Measurements from ENCODE around the gene AGAP1. TPM values are rescaled to one million over a fixed set of nuclear protein-coding genes. Genes with fewer than 3 reads are reported as not detected.
"Not testable (repeated sequence)": the region's sequence is repeated elsewhere in the genome, so short reads cannot be mapped to it uniquely, and the experiment has no call there.

AGAP1 gene
- polyA plus RNA-seq, 2 of the 4 experiments (the other 2 are of a cell fraction) = 20.2 to 21.9 TPM

DNA sequence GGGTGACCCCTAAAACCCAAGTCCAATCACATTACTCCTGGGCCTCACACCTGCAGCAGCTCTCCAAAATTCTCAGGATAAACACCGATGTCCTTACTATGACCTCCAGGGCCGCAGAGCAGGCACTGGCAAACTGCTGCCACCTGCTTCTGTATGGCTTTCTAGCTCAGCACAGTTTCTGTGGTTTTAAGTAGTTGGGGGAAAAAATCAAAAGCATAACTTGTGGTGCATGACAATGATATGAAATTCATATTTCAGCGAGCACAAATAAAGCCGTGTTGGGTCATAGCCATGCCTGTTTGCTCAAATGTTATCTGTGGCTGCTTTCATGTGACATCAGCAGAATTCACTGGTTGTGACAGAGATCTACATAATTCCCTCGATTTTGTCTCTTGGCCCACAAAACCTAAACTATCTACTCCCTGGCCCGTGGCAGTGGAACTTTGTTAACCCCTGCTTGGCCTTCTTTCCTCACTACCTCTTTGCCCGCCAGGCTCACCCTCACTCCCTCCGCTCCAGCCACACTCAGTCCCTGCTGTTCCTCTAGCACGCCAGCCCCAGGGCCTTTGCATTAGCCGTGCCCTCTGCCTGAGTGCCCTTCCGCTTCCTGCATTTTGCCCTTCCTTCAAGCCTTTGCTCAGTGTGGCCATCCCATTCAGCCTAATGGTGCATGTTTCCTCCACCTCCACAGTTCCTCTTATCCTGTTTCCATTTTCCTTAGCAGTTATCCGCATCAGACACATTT is 108.3 kb downstream of the AGAP1 start:
- H3K4me3 ChIP-seq = no peak overlapping the region
- WGBS (ENCODE audit: missing lambda C conversion rate) = 84% methylated on average over 12 of the region's 12 CpGs
- H3K4me1 ChIP-seq = peaks cover 7% of the 10 kb centered on the region; the same call in 2 of the 3 replicates
- ChIA-PET CTCF (interaction anchor here (1.2 to 3.8 kb wide), 2 partner anchors 8 to 144 kb away, joined by 8 to 19 read pairs; no protein-coding TSS in a partner anchor), POLR2A (no interaction called here)
- no peak for ATAC-seq
- FAIRE-seq = no peak
- TF ChIP-seq HOXB5 (CRISPR knock-in tag; IDR thresholded peaks at IDR 0.05) (no peak), HEYL (CRISPR knock-in tag; IDR thresholded peaks at IDR 0.05) (no peak), CBX2 (IDR thresholded peaks at IDR 0.05; ENCODE audit: borderline replicate concordance, low read depth) (no peak), EHMT2 (IDR thresholded peaks at IDR 0.05; ENCODE audit: low read depth) (no peak), JUN (IDR thresholded peaks at IDR 0.05) (no peak), RCOR1 (IDR thresholded peaks at IDR 0.05; ENCODE audit: low read depth, low read length) (no peak), MYC (IDR thresholded peaks at IDR 0.05; ENCODE audit: borderline replicate concordance, low read length) (no peak), HOXA7 (CRISPR knock-in tag; IDR thresholded peaks at IDR 0.05) (no peak)
- TF ChIP-seq, protein P1, sequence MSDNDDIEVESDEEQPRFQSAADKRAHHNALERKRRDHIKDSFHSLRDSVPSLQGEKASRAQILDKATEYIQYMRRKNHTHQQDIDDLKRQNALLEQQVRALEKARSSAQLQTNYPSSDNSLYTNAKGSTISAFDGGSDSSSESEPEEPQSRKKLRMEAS (IDR thresholded peaks at IDR 0.05) = no peak
- TF ChIP-seq, protein P2, sequence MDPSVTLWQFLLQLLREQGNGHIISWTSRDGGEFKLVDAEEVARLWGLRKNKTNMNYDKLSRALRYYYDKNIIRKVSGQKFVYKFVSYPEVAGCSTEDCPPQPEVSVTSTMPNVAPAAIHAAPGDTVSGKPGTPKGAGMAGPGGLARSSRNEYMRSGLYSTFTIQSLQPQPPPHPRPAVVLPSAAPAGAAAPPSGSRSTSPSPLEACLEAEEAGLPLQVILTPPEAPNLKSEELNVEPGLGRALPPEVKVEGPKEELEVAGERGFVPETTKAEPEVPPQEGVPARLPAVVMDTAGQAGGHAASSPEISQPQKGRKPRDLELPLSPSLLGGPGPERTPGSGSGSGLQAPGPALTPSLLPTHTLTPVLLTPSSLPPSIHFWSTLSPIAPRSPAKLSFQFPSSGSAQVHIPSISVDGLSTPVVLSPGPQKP (IDR thresholded peaks at IDR 0.05; ENCODE audit: low read depth, low read length) = no peak
- DNase-seq (ENCODE audit: low read depth in 1 of 2, low spot score in 1 of 2) = no peak
- no peak overlapping the region for H3K27ac ChIP-seq
- H3K4me2 ChIP-seq = no peak overlapping the region
- no peaks in the 10 kb centered on the region for H3K9me3 ChIP-seq

DNA sequence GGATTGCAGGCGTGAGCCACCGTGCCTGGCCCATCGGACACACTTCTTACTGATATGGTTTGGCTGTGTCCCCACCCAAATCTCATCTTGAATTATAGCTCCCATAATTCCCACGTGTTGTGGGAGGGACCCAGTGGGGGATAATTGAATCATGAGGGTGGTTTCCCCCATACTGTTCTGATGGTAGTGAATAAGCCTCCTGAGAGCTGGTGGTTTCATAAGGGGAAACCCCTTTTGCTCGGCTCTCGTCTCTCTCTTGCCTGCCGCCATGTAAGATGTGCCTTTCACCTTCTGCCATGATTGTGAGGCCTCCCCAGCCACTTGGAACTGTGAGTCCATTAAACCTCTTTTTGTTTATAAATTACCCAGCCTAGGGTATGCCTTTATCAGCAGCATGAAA is 109.1 kb downstream of the AGAP1 start:
- H3K27ac ChIP-seq; H3K4me1 ChIP-seq; POLR2A ChIA-PET; DNase-seq (ENCODE audit: low read depth in 1 of 2, low spot score in 1 of 2); H3K9me3 ChIP-seq; H3K4me3 ChIP-seq; H3K4me2 ChIP-seq; FAIRE-seq; ATAC-seq: not testable (repeated sequence)
- 80% methylated on average over 7 of the region's 7 CpGs for WGBS (ENCODE audit: missing lambda C conversion rate)
- CTCF ChIA-PET = interaction anchor here (0.8 to 3.6 kb wide), 3 partner anchors 9 to 143 kb away, joined by 3 to 17 read pairs (median 8); no protein-coding TSS in a partner anchor

GRCh38 chr2:235603659-235604058 is 109.8 kb downstream of the AGAP1 start:
- POLR2A ChIA-PET = no interaction called here
- ATAC-seq (no peak), DNase-seq (ENCODE audit: low read depth in 1 of 2, low spot score in 1 of 2) (no peak), FAIRE-seq (no peak)
- no peak for TF ChIP-seq KDM1A (IDR thresholded peaks at IDR 0.05; ENCODE audit: low read depth)
- no peak for TF ChIP-seq SREBF2 (IDR thresholded peaks at IDR 0.05)
- TF ChIP-seq ESRRA (IDR thresholded peaks at IDR 0.05; ENCODE audit: borderline replicate concordance, low read length) = no peak
- no peak for TF ChIP-seq E2F6 (IDR thresholded peaks at IDR 0.05; ENCODE audit: borderline replicate concordance, low read depth)
- no peak for TF ChIP-seq BHLHE40 (IDR thresholded peaks at IDR 0.05; ENCODE audit: low read depth, low read length)
- TF ChIP-seq MYC (IDR thresholded peaks at IDR 0.05; ENCODE audit: borderline replicate concordance, low read length) = no peak
- no peak for TF ChIP-seq ATOH8 (CRISPR knock-in tag; IDR thresholded peaks at IDR 0.05; ENCODE audit: low read depth)
- no peak for TF ChIP-seq CBX2 (IDR thresholded peaks at IDR 0.05; ENCODE audit: borderline replicate concordance, low read depth)
- TF ChIP-seq, protein P3, sequence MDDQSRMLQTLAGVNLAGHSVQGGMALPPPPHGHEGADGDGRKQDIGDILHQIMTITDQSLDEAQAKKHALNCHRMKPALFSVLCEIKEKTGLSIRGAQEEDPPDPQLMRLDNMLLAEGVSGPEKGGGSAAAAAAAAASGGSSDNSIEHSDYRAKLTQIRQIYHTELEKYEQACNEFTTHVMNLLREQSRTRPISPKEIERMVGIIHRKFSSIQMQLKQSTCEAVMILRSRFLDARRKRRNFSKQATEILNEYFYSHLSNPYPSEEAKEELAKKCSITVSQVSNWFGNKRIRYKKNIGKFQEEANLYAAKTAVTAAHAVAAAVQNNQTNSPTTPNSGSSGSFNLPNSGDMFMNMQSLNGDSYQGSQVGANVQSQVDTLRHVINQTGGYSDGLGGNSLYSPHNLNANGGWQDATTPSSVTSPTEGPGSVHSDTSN (IDR thresholded peaks at IDR 0.05) = no peak
- no peak for TF ChIP-seq MAFK (IDR thresholded peaks at IDR 0.05; ENCODE audit: partially characterized antibody)
- TF ChIP-seq RARB (CRISPR knock-in tag; IDR thresholded peaks at IDR 0.05) = no peak
- no peak for TF ChIP-seq NPAS2 (CRISPR knock-in tag; IDR thresholded peaks at IDR 0.05; ENCODE audit: borderline replicate concordance)
- no peak for TF ChIP-seq HOXA7 (CRISPR knock-in tag; IDR thresholded peaks at IDR 0.05)
- TF ChIP-seq CHD2 (IDR thresholded peaks at IDR 0.05; ENCODE audit: low read length, partially characterized antibody) = no peak
- TF ChIP-seq CEBPB (IDR thresholded peaks at IDR 0.05) = no peak
- TF ChIP-seq, protein P4, sequence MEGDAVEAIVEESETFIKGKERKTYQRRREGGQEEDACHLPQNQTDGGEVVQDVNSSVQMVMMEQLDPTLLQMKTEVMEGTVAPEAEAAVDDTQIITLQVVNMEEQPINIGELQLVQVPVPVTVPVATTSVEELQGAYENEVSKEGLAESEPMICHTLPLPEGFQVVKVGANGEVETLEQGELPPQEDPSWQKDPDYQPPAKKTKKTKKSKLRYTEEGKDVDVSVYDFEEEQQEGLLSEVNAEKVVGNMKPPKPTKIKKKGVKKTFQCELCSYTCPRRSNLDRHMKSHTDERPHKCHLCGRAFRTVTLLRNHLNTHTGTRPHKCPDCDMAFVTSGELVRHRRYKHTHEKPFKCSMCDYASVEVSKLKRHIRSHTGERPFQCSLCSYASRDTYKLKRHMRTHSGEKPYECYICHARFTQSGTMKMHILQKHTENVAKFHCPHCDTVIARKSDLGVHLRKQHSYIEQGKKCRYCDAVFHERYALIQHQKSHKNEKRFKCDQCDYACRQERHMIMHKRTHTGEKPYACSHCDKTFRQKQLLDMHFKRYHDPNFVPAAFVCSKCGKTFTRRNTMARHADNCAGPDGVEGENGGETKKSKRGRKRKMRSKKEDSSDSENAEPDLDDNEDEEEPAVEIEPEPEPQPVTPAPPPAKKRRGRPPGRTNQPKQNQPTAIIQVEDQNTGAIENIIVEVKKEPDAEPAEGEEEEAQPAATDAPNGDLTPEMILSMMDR (IDR thresholded peaks at IDR 0.05) = no peak
- no peak for TF ChIP-seq JUNB (IDR thresholded peaks at IDR 0.05)
- TF ChIP-seq FOSB (CRISPR knock-in tag; IDR thresholded peaks at IDR 0.05) = no peak
- 89% methylated on average over 8 of the region's 8 CpGs for WGBS (ENCODE audit: missing lambda C conversion rate)
- H3K4me1 ChIP-seq = peaks cover 4% of the 10 kb centered on the region; the same call in 2 of the 3 replicates
- CTCF ChIA-PET = interaction anchor here (0.7 to 3.6 kb wide), 2 partner anchors 10 to 142 kb away, joined by 3 to 17 read pairs; no protein-coding TSS in a partner anchor
- H3K4me2 ChIP-seq = no peak overlapping the region
- no peak overlapping the region for H3K27ac ChIP-seq
- H3K4me3 ChIP-seq = no peak overlapping the region
- no peaks in the 10 kb centered on the region for H3K9me3 ChIP-seq

Measured in A549 (cell line).